OCI-LY3 (cell line): Measurements from ENCODE around the gene CDH23.

Experiments used
- H2AFZ ChIP-seq: fragments of 200-600, 300-600 bp; shearing (Covaris generic); 2 replicates; pipeline ENCODE4 v1.6.0; 2014; ENCODE audit warnings: antibody characterized with exemption, low read depth, low read length
- H3K27ac ChIP-seq: fragments of 200-600, 300-600 bp; sonication (generic); 2 replicates; pipeline ENCODE4 v1.5.1; 2014; ENCODE audit warnings: mild to moderate bottlenecking, low read length, moderate library complexity, mixed read lengths
- H3K27me3 ChIP-seq: fragments of 200-600, 300-600 bp; sonication (generic); 2 replicates; pipeline ENCODE4 v1.6.1; 2014; ENCODE audit warnings: low read depth, low read length, mixed read lengths
- H3K36me3 ChIP-seq: fragments of 200-600, 300-600 bp; sonication (generic); replicated peaks from 2 replicates; pipeline ENCODE3; 2014; ENCODE audit warnings: low read depth, low read length, mixed read lengths
- H3K4me1 ChIP-seq: fragments of 300-600, 200-600 bp; sonication (generic); 2 replicates; pipeline ENCODE4 v1.6.1; 2014; ENCODE audit warnings: low read length, mixed read lengths
- H3K4me2 ChIP-seq: fragments of 200-600, 300-600 bp; sonication (generic); 2 replicates; pipeline ENCODE4 v1.6.1; 2014; ENCODE audit warnings: low read length, mixed read lengths
- H3K4me3 ChIP-seq: fragments of 300-600, 200-600 bp; sonication (generic); 2 replicates; pipeline ENCODE4 v1.5.1; 2014; ENCODE audit warnings: antibody characterized with exemption, mild to moderate bottlenecking, low read length, moderate library complexity
- H3K79me2 ChIP-seq: fragments of 300-600, 200-600 bp; shearing (Covaris generic); 2 replicates; pipeline ENCODE4 v1.6.1; 2014; ENCODE audit warnings: mild to moderate bottlenecking, low read length, mixed read lengths
- H3K9ac ChIP-seq: fragments of 300-600, 200-600 bp; shearing (Covaris generic); 2 replicates; pipeline ENCODE4 v1.6.0; 2014; ENCODE audit warnings: mild to moderate bottlenecking, low read length, moderate library complexity
- H3K9me3 ChIP-seq: fragments of 200-600, 300-600 bp; shearing (Covaris generic); 2 replicates; pipeline ENCODE4 v1.6.1; 2014; ENCODE audit warnings: low read length, mixed read lengths; ENCODE audit not compliant: insufficient read depth
- H4K20me1 ChIP-seq: fragments of 200-600, 300-600 bp; sonication (generic); 2 replicates; pipeline ENCODE4 v1.6.1; 2016; ENCODE audit warnings: low read length, mixed read lengths; ENCODE audit not compliant: insufficient read depth
- EZH2phosphoT487 ChIP-seq: fragments of 200-600 bp; shearing (Covaris generic); IDR thresholded peaks from 2 replicates; pipeline ENCODE4 v1.6.1; 2018; ENCODE audit warnings: antibody characterized with exemption, mixed run types, low read depth
- TF ChIP-seq, protein P1 (sequence below): fragments of 200-600, 300-600 bp; sonication (generic); IDR thresholded peaks from 2 replicates; pipeline ENCODE4 v1.5.1; 2014; ENCODE audit warnings: antibody characterized with exemption, low read length, low read depth

Gene CDH23

DNA sequence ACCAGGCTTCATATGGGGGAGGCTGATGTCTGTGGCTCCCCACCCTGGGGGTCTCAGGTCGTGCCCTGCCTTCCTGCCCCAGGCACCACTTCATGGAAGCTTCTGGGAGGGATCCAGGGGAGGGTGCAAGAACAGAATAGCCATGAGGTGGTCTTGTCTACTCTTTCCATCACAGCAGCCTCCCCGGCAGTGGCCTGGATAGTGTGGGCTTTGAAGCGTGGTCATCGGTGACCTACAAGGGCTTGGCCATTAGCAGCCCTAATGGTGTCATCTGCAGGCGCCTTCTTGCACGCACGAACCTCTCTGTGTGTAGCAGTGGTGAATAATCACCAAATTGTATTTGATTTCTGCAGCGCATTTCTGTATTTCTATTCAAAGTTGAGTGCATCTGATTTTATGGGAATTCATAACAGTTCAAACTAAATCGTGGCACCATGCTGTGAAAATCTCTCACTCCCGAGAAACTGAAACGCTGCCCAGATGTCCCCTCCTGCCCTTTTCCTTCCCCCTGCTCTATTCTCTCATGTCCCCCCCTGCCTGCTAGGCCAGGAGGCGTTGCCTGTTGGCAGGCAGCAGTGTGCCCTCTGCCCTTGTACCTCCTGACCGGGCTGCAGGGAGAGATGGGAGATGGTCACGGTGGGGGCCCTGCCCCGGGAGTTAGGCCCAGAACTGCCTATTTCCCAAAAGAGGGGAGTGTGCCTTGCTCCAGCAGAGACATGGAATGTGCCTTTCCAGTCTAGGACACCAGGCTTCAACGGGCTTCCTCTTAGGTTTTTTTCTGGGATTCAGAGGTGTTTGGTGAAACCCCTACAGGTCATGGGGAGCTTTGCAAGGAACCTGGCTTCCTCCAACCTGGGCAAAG is 34.8 kb downstream of the CDH23 start:
- H3K79me2 ChIP-seq, result no peaks in the 10 kb centered on the region
- H3K27ac ChIP-seq, result no peak overlapping the region
- no peak overlapping the region for H3K4me2 ChIP-seq
- no peaks in the 10 kb centered on the region; the same call in 1 of the 2 replicates for H3K27me3 ChIP-seq
- no peak overlapping the region for H2AFZ ChIP-seq
- no peaks in the 10 kb centered on the region for H3K9me3 ChIP-seq
- no peaks in the 10 kb centered on the region for H3K4me1 ChIP-seq
- H4K20me1 ChIP-seq, result no peaks in the 10 kb centered on the region
- H3K36me3 ChIP-seq, result no peaks in the 10 kb centered on the region
- H3K4me3 ChIP-seq, result no peak overlapping the region
- no peak overlapping the region for H3K9ac ChIP-seq
- TF ChIP-seq EZH2phosphoT487, result no peak
- TF ChIP-seq, protein P1, sequence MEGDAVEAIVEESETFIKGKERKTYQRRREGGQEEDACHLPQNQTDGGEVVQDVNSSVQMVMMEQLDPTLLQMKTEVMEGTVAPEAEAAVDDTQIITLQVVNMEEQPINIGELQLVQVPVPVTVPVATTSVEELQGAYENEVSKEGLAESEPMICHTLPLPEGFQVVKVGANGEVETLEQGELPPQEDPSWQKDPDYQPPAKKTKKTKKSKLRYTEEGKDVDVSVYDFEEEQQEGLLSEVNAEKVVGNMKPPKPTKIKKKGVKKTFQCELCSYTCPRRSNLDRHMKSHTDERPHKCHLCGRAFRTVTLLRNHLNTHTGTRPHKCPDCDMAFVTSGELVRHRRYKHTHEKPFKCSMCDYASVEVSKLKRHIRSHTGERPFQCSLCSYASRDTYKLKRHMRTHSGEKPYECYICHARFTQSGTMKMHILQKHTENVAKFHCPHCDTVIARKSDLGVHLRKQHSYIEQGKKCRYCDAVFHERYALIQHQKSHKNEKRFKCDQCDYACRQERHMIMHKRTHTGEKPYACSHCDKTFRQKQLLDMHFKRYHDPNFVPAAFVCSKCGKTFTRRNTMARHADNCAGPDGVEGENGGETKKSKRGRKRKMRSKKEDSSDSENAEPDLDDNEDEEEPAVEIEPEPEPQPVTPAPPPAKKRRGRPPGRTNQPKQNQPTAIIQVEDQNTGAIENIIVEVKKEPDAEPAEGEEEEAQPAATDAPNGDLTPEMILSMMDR, result no peak

DNA sequence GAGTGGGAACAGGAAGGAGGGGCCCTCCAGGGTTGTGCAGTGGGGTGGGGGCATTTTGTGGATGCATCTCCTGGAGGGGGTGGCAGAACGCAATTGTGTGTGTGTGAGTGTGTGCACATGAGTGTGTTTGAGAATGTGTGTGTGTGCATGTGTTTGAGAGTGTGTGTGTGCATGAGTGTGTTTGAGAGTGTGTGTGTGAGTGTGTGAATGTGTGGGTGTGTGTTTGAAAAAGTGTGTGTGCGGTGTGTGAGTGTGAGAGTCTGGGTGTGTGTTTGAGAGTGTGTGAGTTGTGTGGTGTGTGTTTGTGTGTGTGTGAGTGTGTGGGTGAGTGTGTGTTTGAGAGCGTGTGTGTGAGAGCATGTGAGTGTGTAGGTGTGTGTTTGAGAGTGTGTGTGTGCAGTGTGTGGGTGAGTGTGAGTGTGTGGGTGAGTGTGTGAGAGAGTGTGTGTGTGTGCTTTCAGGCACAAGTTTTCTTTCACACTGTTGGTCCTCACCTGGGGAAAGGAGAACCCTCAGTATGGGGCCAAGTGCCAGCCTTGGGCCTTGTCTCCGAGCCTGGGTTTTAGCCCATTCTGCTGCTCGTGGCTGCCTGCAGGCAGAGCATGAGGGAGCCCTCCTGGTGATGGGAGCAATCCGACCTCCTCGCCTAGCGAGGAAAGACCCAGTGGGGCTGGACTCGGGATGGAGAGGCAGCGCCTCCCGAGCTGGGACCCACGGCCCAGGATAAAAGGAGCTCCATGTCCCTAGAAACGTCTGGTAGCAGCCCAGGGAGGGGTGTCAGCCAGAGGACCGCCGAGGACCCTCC is 35.6 kb downstream of the CDH23 start:
- no peaks in the 10 kb centered on the region for H4K20me1 ChIP-seq
- no peaks in the 10 kb centered on the region for H3K79me2 ChIP-seq
- TF ChIP-seq EZH2phosphoT487, result no peak
- TF ChIP-seq, protein P1, result no peak
- no peak overlapping the region for H3K27ac ChIP-seq
- no peak overlapping the region for H2AFZ ChIP-seq
- H3K27me3 ChIP-seq, result no peaks in the 10 kb centered on the region; the same call in 1 of the 2 replicates
- H3K4me1 ChIP-seq, result no peaks in the 10 kb centered on the region
- no peak overlapping the region for H3K4me3 ChIP-seq
- no peaks in the 10 kb centered on the region for H3K9me3 ChIP-seq
- H3K4me2 ChIP-seq, result no peak overlapping the region
- no peaks in the 10 kb centered on the region for H3K36me3 ChIP-seq
- no peak overlapping the region for H3K9ac ChIP-seq

DNA sequence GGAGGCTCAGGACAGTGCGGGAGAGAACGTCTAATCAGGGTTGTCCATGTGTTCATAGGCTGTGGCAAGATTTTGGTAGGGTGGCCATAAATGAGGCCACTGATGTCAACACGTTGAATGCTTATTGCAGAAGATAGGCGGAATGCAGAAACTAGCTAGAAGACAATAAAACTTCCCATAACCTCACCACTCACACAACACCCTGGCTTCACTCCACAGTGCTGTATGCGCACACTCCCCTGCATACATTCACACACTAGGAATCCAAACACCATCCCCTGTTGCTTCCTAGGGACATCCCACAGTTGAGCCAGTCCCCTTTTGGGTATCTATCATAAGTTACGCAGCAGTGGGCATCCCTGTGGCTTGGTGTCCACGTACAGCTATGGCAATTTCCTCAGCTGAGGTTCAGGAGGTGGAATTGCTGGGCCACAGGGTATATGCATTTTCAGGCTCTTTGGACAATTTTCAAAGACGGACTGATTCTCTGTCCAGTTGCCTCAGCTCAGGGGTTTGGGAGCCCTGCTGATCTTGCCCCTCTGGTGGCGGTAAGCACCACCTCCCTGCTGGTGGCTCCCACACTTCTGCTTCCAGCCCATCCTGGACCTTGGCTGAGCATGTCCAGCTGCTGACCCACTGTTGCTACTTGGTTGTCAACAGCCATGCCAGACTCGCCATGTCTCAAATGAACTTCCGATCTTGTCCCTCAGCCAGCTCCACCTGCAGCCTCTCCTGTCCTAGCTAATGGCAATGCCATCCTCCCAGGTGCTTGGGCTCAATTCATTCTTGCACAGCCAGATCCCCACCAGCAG is 36.4 kb downstream of the CDH23 start:
- H3K36me3 ChIP-seq, result no peaks in the 10 kb centered on the region
- no peak overlapping the region for H3K4me2 ChIP-seq
- H3K9me3 ChIP-seq, result no peaks in the 10 kb centered on the region
- H3K4me1 ChIP-seq, result no peaks in the 10 kb centered on the region
- H3K79me2 ChIP-seq, result no peaks in the 10 kb centered on the region
- no peak overlapping the region for H3K4me3 ChIP-seq
- no peak overlapping the region for H3K27ac ChIP-seq
- no peak overlapping the region for H3K9ac ChIP-seq
- no peaks in the 10 kb centered on the region for H4K20me1 ChIP-seq
- H3K27me3 ChIP-seq, result no peaks in the 10 kb centered on the region; the same call in 1 of the 2 replicates
- TF ChIP-seq EZH2phosphoT487, result no peak
- TF ChIP-seq, protein P1, result no peak
- no peak overlapping the region for H2AFZ ChIP-seq
